SU-DHL-6 (cell line): Measurements from ENCODE around the gene TNFRSF1B.

Experiments used
- H2AFZ ChIP-seq: fragments of 200-600 bp; sonication (generic); 2 replicates; pipeline ENCODE4 v1.6.1; 2014; ENCODE audit warnings: low read depth, mild to moderate bottlenecking, moderate library complexity, mixed read lengths, antibody characterized with exemption, low read length; ENCODE audit not compliant: severe bottlenecking
- H3F3A ChIP-seq: fragments of 200-600 bp; shearing (Covaris generic); 2 replicates; pipeline ENCODE4 v1.6.0; 2016; ENCODE audit warnings: antibody characterized with exemption, mild to moderate bottlenecking; ENCODE audit not compliant: insufficient read depth
- H3K27ac ChIP-seq: fragments of 200-600 bp; sonication (generic); 2 replicates; pipeline ENCODE4 v1.5.1; 2016; ENCODE audit warnings: low read depth, mild to moderate bottlenecking, low read length, moderate library complexity, mixed read lengths
- H3K27me3 ChIP-seq: fragments of 200-600 bp; sonication (generic), shearing (Covaris generic); 2 replicates; pipeline ENCODE4 v1.6.0; 2014; ENCODE audit warnings: mild to moderate bottlenecking, low read length
- H3K36me3 ChIP-seq: fragments of 200-600 bp; sonication (generic); 2 replicates; pipeline ENCODE4 v1.6.1; 2014; ENCODE audit warnings: mild to moderate bottlenecking, low read length, mixed read lengths
- H3K4me2 ChIP-seq: fragments of 300-600, 200-600 bp; shearing (Covaris generic), sonication (generic); 2 replicates; pipeline ENCODE4 v1.6.0; 2014; ENCODE audit warnings: low read length, low read depth, mild to moderate bottlenecking; ENCODE audit not compliant: poor library complexity, severe bottlenecking
- H3K4me3 ChIP-seq: fragments of 200-600 bp; sonication (generic); 2 replicates; pipeline ENCODE4 v1.5.1; 2014; ENCODE audit warnings: antibody characterized with exemption, low read length, mild to moderate bottlenecking, mixed read lengths; ENCODE audit not compliant: insufficient read depth, poor library complexity, severe bottlenecking
- H3K79me2 ChIP-seq: fragments of 200-600 bp; sonication (generic); 2 replicates; pipeline ENCODE4 v1.6.1; 2014; ENCODE audit warnings: mild to moderate bottlenecking, low read length, moderate library complexity; ENCODE audit not compliant: insufficient read depth
- H3K9ac ChIP-seq: fragments of 200-600 bp; sonication (generic); 2 replicates; pipeline ENCODE4 v1.7.0; 2014; ENCODE audit warnings: mild to moderate bottlenecking, low read length
- H3K9me2 ChIP-seq: fragments of 200-600 bp; sonication (generic); replicated peaks from 2 replicates; pipeline ENCODE4 v1.6.1; 2014; ENCODE audit warnings: low read length; ENCODE audit not compliant: insufficient read depth
- H3K9me3 ChIP-seq: fragments of 200-600 bp; sonication (generic); 2 replicates; pipeline ENCODE4 v1.6.1; 2014; ENCODE audit warnings: low read length, mixed read lengths; ENCODE audit not compliant: insufficient read depth
- H4K20me1 ChIP-seq: fragments of 200-600 bp; sonication (generic); 2 replicates; pipeline ENCODE4 v1.6.1; 2014; ENCODE audit warnings: low read depth, mild to moderate bottlenecking, antibody characterized with exemption, low read length, moderate library complexity, mixed read lengths
- EZH2phosphoT487 ChIP-seq: fragments of 200-600 bp; sonication (generic), shearing (Covaris generic); conservative IDR thresholded peaks from 2 replicates; pipeline ENCODE4 v1.6.1; 2018; ENCODE audit warnings: mild to moderate bottlenecking, antibody characterized with exemption, low read length, moderate library complexity, mixed read lengths
- TF ChIP-seq, protein P1 (sequence below): fragments of 200-600 bp; sonication (generic); IDR thresholded peaks from one replicate; pipeline ENCODE4 v1.5.1; 2017; ENCODE audit warnings: antibody characterized with exemption, mild to moderate bottlenecking, low read length, moderate library complexity; ENCODE audit not compliant: insufficient read depth, poor library complexity, severe bottlenecking

TNFRSF1B gene

DNA sequence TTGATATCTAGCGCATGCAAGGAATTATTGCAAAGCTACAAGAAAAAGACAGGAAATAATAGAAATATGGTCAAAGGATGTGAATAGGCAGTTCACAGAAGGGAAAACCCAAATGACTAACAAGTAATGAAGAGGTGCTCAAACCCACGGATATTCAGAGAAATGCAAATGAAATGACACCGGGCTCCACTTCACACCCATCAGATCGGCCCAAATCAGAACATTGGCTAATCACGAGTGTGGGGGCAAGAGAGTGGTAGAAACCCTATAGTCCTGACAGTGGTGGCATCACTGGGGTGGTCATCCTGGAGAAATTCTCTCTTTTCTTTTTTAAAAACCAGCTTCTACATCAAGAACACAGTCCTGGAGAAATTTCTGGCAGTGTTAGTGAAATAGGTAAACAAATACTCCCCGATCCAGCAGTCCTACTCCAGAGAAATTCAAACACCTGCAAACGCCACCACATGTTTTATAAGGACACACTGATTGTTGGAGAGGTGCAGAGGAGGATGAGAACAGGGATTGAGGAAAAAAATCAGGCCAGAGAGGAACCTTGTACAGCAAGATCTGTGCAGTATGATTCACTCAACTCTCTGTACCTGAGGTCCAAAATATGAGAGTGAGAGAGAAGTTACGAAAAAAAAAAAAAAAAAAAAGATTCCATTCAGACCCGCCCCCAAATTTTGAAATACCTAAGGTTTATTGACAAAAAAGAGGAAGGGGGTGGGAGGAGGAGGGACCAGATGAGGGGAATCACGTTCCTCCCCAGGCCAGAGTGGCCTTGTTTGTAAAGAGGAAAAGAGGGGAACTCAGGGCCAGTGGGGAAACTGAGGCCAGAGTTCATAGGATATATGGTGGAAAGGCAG lies 9.2 kb upstream of the TNFRSF1B start:
- no peak overlapping the region for H3K4me3 ChIP-seq
- no peaks in the 10 kb centered on the region for H4K20me1 ChIP-seq
- H3K9ac ChIP-seq, result no peak overlapping the region
- no peak overlapping the region for H3K27ac ChIP-seq
- no peaks in the 10 kb centered on the region for H3K79me2 ChIP-seq
- no peaks in the 10 kb centered on the region for H3K9me3 ChIP-seq
- no peak overlapping the region for H3K4me2 ChIP-seq
- H3K36me3 ChIP-seq, result no peaks in the 10 kb centered on the region
- H2AFZ ChIP-seq, result no peak overlapping the region
- 0 out of 2 replicates have a peak, but pooled peaks cover 4% of the 10 kb centered on the region for H3F3A ChIP-seq
- no peaks in the 10 kb centered on the region for H3K9me2 ChIP-seq
- H3K27me3 ChIP-seq, result no peaks in the 10 kb centered on the region
- no peak for TF ChIP-seq EZH2phosphoT487
- TF ChIP-seq, protein P1, sequence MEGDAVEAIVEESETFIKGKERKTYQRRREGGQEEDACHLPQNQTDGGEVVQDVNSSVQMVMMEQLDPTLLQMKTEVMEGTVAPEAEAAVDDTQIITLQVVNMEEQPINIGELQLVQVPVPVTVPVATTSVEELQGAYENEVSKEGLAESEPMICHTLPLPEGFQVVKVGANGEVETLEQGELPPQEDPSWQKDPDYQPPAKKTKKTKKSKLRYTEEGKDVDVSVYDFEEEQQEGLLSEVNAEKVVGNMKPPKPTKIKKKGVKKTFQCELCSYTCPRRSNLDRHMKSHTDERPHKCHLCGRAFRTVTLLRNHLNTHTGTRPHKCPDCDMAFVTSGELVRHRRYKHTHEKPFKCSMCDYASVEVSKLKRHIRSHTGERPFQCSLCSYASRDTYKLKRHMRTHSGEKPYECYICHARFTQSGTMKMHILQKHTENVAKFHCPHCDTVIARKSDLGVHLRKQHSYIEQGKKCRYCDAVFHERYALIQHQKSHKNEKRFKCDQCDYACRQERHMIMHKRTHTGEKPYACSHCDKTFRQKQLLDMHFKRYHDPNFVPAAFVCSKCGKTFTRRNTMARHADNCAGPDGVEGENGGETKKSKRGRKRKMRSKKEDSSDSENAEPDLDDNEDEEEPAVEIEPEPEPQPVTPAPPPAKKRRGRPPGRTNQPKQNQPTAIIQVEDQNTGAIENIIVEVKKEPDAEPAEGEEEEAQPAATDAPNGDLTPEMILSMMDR, result no peak

GRCh38 chr1:12158357-12159092 lies 8.3 kb upstream of the TNFRSF1B start:
- Histone ChIP-seq H2AFZ (no peak overlapping the region), H3K4me2 (no peak overlapping the region), H3K79me2 (no peaks in the 10 kb centered on the region), H3K27me3 (no peaks in the 10 kb centered on the region), H3K9ac (no peak overlapping the region), H3K9me2 (no peaks in the 10 kb centered on the region), H3K36me3 (no peaks in the 10 kb centered on the region), H3F3A (no peaks in the 10 kb centered on the region), H3K4me3 (no peak overlapping the region), H3K27ac (no peak overlapping the region), H3K9me3 (no peaks in the 10 kb centered on the region), H4K20me1 (no peaks in the 10 kb centered on the region)
- TF ChIP-seq, protein P1, result no peak
- no peak for TF ChIP-seq EZH2phosphoT487

GRCh38 chr1:12159816-12160215 lies 7.0 kb upstream of the TNFRSF1B start:
- H3K9me3 ChIP-seq, result no peaks in the 10 kb centered on the region
- no peak overlapping the region for H3K27ac ChIP-seq

More at GRCh38 chr1:12159816-12160215, 7.0 kb upstream of the TNFRSF1B start:
- Histone ChIP-seq H3K9ac (no peak overlapping the region), H4K20me1 (no peaks in the 10 kb centered on the region), H3K4me2 (no peak overlapping the region), H3K9me2 (no peaks in the 10 kb centered on the region), H3K79me2 (no peaks in the 10 kb centered on the region), H3K4me3 (no peak overlapping the region), H3K27me3 (no peaks in the 10 kb centered on the region), H3F3A (no peaks in the 10 kb centered on the region), H3K36me3 (no peaks in the 10 kb centered on the region), H2AFZ (no peak overlapping the region)
- TF ChIP-seq, protein P1, result no peak
- no peak for TF ChIP-seq EZH2phosphoT487
